ENCODE measurements around the gene COX7B2.
A peak's percentile ranks its signal among the peaks of the same experiment; 100 is the strongest.

COX7B2 gene, protein sequence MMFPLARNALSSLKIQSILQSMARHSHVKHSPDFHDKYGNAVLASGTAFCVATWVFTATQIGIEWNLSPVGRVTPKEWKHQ

GRCh38 chr4:46909078-46909477 lies at the start of gene COX7B2:
Gene COX7B2 (minus strand): TSS chr4:46909245. CDS start chr4:46735192, 174,053 bp downstream.
- DNase-seq, result no peak

DNA sequence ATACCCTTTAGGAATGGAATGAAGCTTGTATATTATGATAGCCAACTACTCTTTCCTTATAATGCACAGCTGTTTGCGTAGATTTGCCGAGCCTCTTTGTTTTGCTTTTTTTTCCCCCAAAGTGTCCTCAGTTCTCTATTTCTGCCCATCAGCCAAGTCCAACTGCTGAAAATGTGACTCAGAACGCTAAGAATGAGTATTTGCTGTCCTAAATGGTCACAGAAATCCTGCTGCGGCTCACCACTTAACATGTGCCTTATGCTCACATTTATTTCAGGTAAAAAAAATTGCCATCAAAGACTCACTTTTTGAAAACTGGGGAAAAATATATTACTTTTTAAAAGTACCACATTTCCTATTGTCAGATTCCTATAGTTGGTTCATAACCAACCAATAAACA lies 47.4 kb upstream of the COX7B2 start:
- DNase-seq, result no peak

DNA sequence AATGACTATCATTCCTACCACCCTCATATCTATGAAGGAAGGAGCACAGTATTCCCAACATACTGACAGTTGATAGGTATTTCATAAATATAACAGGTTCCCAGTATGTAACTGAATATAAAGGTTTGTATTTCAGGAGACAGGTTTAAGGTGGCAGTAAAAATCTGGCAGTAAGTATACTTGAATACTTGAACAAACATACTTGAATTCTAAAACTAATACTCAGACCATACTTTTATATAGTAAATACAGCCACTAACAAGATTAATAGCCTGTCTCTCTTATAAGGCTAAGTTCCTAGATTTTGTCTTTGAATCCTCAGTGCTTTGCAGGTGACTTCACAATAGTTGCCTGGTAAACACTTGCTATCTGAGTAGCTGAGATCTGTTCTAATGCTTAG lies 46.6 kb upstream of the COX7B2 start:
- no peak for DNase-seq

DNA sequence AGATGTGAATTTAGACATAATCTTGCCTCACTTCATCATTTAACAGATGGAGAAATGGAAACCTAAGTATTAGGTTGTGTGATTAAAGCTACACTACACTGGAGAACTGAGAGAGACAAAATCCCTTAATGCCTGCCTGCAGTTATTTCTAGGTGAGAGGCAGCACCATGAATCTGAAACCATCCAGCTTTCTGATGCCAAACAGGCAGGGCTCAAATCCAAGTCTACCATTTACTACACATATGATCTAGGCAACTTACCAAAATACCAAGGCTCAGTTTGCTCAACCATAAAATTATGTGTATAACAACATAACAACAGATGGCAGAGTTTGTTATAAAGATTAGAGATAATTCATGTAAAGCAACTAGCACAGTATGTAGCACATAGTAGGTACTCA lies 45.6 kb upstream of the COX7B2 start:
- no peak for DNase-seq

DNA sequence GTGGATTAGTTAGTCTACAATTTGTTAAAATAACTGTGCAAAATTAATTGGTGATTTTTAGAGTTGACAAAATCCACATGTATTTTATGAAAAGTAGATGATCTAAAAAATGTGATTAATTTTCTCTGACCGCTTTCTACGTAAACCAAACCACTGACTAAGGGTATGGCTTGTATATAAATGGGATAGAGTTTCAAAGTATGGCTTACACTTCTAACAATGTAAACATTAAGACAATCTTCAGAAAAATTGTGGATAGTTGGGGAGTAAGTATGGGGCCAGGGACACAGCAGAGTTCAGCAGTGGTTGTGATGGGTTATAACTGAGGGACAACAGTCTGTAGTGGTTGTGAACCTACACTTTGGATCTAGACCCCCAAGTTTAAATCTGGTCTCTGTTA lies 44.5 kb upstream of the COX7B2 start:
- DNase-seq, result no peak

DNA sequence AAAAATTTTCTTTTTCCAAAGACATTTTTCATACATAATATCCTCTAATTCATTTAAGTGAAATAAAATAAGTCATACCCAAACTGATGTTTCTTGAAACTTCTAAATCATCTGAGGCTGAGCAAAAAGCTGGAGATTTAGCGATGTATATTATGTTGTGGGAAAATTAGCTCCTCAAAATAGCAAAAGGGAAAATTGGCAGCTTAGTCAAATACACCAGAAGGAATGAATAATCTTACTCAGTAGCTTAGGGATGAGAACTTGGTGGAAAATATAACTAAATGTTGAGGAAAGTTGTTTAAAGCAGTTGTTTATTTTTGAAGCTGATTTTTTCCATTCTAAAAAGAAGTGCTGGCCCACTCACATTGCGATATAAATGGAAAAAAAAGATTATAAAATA lies 43.4 kb upstream of the COX7B2 start:
- no peak for DNase-seq

GRCh38 chr4:46950826-46951225 lies 41.8 kb upstream of the COX7B2 start:
- DNase-seq, result no peak

GRCh38 chr4:46949822-46950221 lies 40.8 kb upstream of the COX7B2 start:
- no peak for DNase-seq

DNA sequence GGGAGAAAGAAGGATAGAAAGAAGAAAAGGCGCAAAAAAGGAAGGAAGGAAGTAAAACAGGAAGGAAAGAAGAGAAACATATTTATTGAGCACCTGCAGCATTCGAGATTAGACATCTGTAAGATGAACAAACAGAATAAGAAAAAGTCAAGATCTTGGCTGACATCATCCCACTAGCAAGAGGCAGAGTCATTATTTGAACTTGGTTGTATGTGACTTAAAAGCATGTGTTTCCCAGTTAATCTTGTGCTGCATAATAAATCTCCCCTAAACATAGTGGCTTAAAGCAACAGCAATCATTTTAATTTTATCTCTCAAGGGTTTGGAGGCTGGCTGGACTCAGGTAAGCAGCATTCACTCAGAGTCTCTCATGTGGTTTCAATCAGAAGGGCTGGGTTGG lies 38.5 kb upstream of the COX7B2 start:
- DNase-seq, result no peak

DNA sequence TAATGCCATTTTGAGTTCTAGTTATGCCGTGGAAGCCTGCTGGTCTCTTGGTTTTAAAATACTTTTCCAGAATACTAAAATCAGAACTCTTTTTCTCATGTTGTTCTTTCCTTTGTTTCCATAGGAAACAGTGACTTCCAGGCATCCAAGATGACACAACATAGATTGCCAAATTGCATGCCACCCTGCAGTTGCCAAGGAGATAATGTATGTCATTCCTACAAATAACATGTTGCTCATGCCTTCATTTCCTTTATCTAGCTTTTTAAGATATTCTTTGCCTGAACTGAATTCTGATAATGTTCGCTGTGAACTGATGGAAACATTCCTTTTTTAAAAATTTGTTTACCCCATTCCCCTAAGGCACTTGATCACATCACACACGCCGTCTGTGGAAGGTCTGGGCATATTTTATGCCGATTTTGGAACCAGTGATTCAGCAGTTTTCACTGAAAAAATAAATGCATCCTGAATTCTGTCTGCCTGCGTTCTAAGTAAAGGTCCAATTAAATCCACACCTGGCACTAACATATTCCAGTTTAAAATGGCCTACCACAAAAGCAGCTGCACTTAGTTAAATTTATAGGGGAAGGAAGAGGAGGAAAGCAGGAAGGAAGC lies 38.0 kb upstream of the COX7B2 start:
- DNase-seq, result no peak

DNA sequence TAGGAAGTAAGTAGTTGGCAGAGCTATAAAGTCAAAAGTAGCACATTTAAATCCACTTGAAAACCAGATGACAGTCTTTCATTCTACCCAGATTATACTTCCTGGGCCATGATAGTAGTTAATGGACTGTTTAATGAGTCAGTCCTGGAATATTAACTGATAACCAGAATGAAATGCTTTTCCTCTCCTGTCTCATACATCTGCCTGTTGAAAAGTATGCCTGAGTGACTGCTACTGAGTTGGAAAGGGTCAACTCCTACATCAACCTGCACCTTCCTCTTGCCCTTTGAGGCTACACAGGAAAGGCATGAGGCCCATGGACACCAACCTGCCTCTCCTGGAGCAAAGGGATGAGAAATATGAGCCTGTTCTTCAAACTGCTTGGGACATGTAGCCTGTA lies 36.0 kb upstream of the COX7B2 start:
- DNase-seq, result no peak

GRCh38 chr4:46944345-46944744 lies 35.3 kb upstream of the COX7B2 start:
- no peak for DNase-seq

- no peak for DNase-seq
These were observed 28.4 kb upstream of the COX7B2 start for GRCh38 chr4:46937493-46937892.

DNA sequence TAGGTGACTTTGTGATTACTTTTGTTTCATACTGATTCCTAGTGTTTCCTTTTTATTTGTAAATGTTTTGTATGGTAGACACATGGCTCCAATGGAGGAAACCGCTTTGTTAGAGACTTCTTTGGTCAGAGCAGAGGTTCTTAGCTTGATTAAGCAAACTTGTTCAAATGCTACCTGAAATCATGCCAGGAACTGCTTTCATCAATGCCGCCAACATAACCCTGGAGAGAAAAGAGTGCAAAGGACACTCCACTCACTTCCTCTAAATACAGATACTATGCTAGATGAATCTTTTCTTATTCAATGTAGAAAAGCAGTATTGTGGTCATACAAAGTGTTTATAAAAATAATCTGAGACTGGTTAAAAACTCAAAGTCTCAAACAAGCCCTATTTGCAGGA lies 25.7 kb upstream of the COX7B2 start:
- no peak for DNase-seq

DNA sequence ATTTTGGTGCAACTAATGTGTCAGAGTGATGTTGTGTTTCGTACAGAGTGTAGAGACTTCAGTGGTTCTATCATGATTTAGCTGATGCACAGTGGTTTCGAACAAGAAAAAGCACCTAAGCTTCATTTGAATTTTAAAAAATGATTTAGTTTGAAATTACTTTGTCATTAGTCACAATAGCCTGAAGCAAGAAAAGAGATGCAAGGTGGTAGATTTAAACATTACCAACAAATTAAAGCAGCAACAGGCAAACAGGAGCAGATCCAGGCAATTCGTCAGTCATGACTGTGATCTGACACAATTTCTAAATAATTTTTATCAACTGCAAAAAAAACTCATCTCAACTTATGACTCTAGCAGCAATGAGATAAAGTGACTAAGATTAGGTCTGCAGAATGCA lies 24.6 kb upstream of the COX7B2 start:
- DNase-seq, result no peak

DNA sequence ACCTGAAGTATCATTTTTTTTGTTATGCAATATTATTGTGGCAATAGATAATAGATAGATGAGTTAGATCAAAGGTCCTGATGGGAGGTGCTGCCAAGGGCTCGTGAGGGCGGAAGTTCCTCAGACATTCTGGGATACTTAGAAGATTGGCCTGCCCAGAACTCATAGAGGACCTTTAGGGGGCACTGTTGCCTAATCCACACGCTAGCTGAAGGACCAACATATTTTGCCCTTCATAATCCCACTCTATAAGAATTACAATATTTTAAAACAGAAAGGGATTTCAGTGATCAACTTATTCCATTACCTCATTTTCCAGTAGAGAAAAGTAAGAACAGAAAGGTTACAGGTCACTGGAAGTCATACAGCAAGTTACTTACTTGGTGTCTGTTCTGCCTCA lies 22.9 kb upstream of the COX7B2 start:
- DNase-seq, result peak; percentile 49

- no peak for DNase-seq
These were observed 21.8 kb upstream of the COX7B2 start for GRCh38 chr4:46930891-46931290.

- no peak for DNase-seq
These were observed 18.2 kb upstream of the COX7B2 start for GRCh38 chr4:46927201-46927600.

- DNase-seq, result no peak
These were observed 15.9 kb upstream of the COX7B2 start for GRCh38 chr4:46924789-46925529.

DNA sequence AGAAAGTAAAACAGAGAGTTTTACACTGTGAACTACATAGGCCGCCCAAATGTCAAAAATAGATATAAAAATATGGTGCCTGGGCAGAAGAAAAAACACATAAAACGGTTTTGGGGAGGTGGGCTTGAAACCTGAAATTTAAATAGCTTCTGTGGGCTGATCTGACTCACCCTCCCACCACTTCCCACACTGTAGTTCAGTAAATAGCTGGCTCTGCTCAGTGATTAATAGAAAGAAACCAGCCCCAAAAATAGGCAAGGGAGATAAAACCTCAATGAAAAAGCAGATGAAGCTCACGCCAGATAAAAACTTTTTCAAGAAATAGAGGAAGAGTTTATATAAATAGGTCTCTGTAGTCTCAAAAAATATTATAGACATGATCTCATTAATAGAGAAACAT lies 13.2 kb upstream of the COX7B2 start:
- DNase-seq, result no peak

DNA sequence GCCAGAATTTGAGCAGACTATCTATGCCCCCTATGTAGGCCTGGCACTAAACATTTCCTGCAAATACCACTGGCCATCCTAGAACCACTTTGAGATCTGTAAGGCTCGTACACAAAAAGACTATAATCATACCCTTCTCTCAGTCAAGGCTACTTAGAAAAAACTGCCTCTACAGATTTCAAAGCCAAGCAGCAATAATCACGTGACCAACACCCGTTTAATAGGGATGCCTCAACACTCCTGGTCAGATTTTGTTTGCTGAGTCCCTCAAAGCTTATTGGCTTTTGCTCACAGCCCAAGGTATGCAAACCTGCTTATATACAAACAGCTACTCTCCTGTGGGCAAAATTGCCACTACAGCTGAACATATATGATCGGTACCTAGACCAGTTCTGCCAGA lies 897 bp downstream of the COX7B2 start:
- DNase-seq, result no peak

DNA sequence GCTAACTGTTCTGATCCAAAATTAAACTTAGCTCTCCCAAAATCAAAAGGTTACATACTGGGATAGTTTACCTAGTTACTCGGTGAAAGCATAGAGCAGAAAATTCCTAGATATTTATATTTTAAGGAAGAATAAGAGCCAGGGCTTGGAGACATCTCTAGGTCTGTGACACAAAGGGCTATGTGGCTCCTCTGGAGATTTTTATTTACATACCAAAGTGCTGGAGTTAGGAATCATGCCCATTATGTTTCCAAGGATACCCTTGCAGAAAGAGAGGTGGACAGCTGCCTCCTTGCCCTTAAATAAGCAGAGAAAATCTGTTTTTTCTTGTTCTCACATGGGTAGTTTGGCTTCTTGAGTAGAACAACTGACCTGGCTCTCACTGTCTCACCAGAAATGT lies 9.0 kb downstream of the COX7B2 start:
- DNase-seq, result no peak

DNA sequence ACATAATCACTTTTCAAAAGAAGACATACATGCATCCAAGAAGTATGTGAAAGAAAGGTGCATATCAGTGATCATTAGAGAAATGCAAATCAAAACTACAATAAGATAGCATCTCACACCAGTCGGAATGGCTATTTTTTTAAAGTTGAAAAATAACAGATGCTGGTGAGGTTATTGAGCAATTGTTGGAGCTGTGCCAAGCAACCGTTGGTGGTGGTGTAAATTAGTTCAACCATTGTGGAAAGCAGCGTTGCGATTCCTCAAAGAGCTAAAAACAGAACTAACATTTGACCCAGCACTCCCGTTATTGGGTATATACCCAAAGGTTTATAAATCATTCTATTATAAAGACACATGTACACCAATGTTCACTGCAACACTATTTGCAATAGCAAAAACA lies 14.2 kb downstream of the COX7B2 start:
- no peak for DNase-seq

DNA sequence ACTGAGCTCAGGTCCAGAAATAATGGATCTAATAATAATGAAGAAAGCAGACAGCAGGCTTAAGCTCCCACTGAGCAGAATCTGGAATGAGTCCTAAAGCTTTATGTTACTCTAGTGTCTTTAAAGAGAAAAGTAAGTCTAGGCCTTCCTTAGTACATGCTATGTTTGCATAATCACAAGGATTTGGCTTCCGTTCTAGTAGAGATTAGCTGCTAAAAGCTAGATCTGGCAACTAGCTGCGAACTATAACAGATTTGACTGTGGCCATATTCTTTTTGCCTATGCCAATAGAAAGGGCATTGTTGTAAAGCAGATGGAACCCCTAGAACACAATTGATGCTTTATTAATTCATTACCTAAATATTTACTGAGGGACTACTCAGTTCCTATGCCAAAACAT lies 19.0 kb downstream of the COX7B2 start:
- DNase-seq, result no peak

DNA sequence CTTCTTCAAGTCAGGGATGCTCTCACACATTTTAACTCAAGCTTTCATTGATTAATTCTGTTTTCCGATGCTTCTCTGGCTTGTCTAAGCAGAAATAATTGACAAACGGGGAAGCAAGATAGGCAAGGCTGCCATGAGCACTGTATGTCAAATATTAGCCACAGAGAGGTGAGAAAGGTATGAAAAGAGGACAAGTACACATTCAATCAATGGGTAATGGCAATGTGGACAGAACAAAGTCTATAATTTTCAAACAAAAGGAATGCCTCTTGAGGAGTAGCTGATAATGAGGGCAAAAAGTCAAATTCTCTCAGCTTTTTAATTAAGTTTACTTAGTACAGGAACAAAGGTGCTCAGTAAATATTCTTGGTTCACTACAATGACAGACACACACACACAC lies 19.6 kb downstream of the COX7B2 start:
- DNase-seq, result no peak

Measured in suppressor macrophage treated with lipopolysaccharide for 4 hours (primary cell).